Smooth muscle cell (in vitro differentiated cells): ENCODE measurements around the gene SLC2A10. TPM values are rescaled to one million over a fixed set of nuclear protein-coding genes. Genes with fewer than 3 reads are reported as not detected.

ENCODE experiments used
- DNase-seq: peaks from one replicate; lab custom pipeline; 2025; ENCODE audit not compliant: unreplicated experiment; lab: John Stamatoyannopoulos, UW
- H2AFZ ChIP-seq: fragments of 200-600 bp; sonication (generic); 2 replicates; pipeline ENCODE4 v1.6.0; 2016; ENCODE audit warnings: antibody characterized with exemption, low read depth, mild to moderate bottlenecking
- H3F3A ChIP-seq: fragments of 200-600 bp; sonication (generic); 2 replicates; pipeline ENCODE4 v1.6.0; 2017; ENCODE audit warnings: antibody characterized with exemption, low read depth
- H3K27ac ChIP-seq: fragments of 200-600 bp; sonication (generic); 2 replicates; pipeline ENCODE4 v1.5.1; 2016; ENCODE audit warnings: low read depth, mild to moderate bottlenecking
- H3K27me3 ChIP-seq: fragments of 200-600 bp; sonication (generic); 2 replicates; pipeline ENCODE4 v1.6.1; 2016; ENCODE audit warnings: low read depth, mild to moderate bottlenecking
- H3K36me3 ChIP-seq: fragments of 200-600 bp; sonication (generic); 2 replicates; pipeline ENCODE4 v1.5.1; 2016; ENCODE audit warnings: low read depth
- H3K4me1 ChIP-seq: fragments of 200-600 bp; sonication (generic); 2 replicates; pipeline ENCODE4 v1.5.1; 2016; ENCODE audit warnings: low read depth
- H3K4me2 ChIP-seq: fragments of 200-600 bp; sonication (generic); 2 replicates; pipeline ENCODE4 v1.6.0; 2016; ENCODE audit warnings: mild to moderate bottlenecking
- H3K4me3 ChIP-seq: fragments of 200-600 bp; sonication (generic); 2 replicates; pipeline ENCODE4 v1.5.1; 2016; ENCODE audit warnings: mild to moderate bottlenecking
- H3K79me2 ChIP-seq: fragments of 200-600 bp; sonication (generic); 2 replicates; pipeline ENCODE4 v1.6.0; 2016; ENCODE audit warnings: low read depth, mild to moderate bottlenecking
- H3K9ac ChIP-seq: fragments of 200-600 bp; sonication (generic); 2 replicates; pipeline ENCODE4 v1.6.0; 2016; ENCODE audit warnings: low read depth
- H3K9me3 ChIP-seq: fragments of 200-600 bp; sonication (generic); replicated peaks from 2 replicates; pipeline ENCODE4 v1.5.1; 2016; ENCODE audit warnings: low read depth
- H4K20me1 ChIP-seq: fragments of 200-600 bp; sonication (generic); 2 replicates; pipeline ENCODE4 v1.6.0; 2016; ENCODE audit warnings: low read depth
- WGBS: methylation state at CpG from one replicate; pipeline ENCODE4 v1.1.7; 2016; ENCODE audit warnings: low lambda C conversion rate; 5-methylcytosine and 5-hydroxymethylcytosine counted together
- polyA plus RNA-seq: library from polyadenylated mRNA; unstranded; fragments of >200 nt; fragmentation: Nextera tagmentation; extraction: Ambion mirVana; gene quantifications from 2 replicates; pipeline ENCODE4 v1.2.1, GENCODE V29; 2016
- total RNA-seq: library from RNA; depleted of rRNA; stranded (reverse); fragments of >200 nt; gene quantifications from 2 replicates; pipeline ENCODE4 v1.2.3, GENCODE V29; 2014
- TF ChIP-seq, protein P1 (sequence below): fragments of 200-600 bp; sonication (generic); IDR thresholded peaks from 2 replicates; pipeline ENCODE4 v1.5.1; 2017; ENCODE audit warnings: borderline replicate concordance, mild to moderate bottlenecking, antibody characterized with exemption; ENCODE audit not compliant: insufficient read depth, poor library complexity, severe bottlenecking

Gene SLC2A10
- total and polyA plus RNA-seq, 2 experiments from 2014 or later = 40.5 to 43.7 TPM

DNA sequence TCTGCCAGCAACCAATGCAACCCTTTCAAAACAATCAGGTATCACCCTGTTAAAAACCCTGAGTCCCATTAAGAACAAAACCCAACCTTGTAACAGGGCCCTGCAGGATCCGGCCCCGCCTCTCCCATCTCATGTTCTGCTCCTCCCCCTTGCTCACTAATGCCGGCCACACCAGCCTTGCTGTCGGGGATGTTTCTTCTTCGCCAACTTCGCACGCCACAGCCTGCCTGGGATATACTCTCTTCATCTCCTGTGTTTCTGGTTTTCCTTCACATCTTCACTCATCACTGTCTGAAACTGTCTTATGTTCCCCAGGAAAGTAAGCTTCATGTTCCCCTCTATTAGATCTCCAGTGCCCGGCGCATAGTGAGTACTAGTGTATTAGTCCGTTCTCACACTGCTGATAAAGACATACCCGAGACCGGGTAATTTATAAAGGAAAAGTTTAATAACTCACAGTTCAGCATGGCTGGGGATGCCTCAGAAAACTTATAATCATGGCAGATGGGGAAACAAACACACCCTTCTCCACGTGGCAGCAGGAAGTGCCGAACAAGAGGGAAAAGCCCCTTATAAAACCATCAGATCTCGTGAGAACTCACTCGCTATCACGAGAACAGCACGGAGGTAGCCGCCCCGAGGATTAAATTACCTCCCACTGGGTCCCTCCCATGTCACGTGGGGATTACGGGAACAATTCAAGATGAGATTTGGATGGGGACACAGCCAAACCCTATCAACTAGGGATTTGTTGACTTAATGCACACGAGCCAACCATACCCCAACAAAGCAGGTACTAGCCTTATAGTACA is 25.3 kb upstream of the SLC2A10 start:
- no peaks in the 10 kb centered on the region for H3K36me3 ChIP-seq

DNA sequence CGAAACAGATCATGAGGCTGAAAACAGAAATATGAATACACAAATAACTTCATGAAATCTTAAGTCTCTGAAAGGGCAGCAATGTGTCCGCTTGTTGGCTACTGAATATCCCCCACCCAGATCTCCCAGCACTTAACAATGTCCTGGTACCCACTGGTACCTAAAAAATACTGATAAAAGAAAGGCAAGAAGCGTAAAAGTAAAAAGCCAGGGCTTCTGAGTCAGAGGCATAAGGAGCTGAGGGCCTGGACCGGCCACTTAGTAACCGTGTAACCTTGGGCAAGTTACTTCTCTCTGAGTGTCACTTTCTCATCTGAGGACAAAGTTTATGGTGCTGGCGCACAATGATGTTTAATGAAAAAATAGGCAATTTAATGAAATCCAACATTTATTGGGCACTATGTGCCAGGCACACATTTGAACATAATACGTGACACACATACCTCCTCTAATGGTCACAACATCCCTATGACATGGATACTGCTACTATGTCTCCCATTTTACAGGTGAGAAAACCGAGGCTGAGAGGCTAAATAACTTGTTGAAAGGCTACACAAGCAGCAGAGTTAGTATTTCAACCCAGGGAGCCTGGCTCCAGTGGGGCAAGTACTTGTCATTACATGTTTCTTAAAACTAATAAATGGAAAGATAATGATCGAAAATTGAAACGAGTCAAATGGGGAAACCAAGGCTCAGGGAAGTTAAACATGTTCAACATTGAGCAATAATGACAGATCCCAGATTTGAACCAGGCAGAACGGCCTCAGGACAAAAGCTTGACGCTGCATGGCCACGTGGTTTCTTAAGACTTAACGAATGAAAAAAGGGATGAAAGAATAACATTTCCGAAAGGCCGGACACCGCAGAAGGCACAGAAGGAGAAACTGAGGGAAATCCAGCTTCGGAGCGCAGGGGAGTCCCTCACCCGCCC is 21.0 kb upstream of the SLC2A10 start:
- Histone ChIP-seq H3K27ac (peak overlapping the region; percentile 94), H3K27me3 (no peaks in the 10 kb centered on the region), H3K9me3 (no peaks in the 10 kb centered on the region), H2AFZ (peak overlapping the region; percentile 54), H3F3A (peaks cover 20% of the 10 kb centered on the region), H3K79me2 (peaks cover 45% of the 10 kb centered on the region), H3K4me2 (peak overlapping the region; percentile 93), H3K4me3 (peak overlapping the region; percentile 76), H3K4me1 (peaks cover 23% of the 10 kb centered on the region), H3K36me3 (no peaks in the 10 kb centered on the region), H4K20me1 (peaks cover 17% of the 10 kb centered on the region), H3K9ac (peak overlapping the region; percentile 95)
- DNase-seq = no peak
- 14% methylated on average over 20 of the region's 20 CpGs for WGBS
- TF ChIP-seq, protein P1, sequence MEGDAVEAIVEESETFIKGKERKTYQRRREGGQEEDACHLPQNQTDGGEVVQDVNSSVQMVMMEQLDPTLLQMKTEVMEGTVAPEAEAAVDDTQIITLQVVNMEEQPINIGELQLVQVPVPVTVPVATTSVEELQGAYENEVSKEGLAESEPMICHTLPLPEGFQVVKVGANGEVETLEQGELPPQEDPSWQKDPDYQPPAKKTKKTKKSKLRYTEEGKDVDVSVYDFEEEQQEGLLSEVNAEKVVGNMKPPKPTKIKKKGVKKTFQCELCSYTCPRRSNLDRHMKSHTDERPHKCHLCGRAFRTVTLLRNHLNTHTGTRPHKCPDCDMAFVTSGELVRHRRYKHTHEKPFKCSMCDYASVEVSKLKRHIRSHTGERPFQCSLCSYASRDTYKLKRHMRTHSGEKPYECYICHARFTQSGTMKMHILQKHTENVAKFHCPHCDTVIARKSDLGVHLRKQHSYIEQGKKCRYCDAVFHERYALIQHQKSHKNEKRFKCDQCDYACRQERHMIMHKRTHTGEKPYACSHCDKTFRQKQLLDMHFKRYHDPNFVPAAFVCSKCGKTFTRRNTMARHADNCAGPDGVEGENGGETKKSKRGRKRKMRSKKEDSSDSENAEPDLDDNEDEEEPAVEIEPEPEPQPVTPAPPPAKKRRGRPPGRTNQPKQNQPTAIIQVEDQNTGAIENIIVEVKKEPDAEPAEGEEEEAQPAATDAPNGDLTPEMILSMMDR = no peak

More for the DNA sequence above, 25.3 kb upstream of the SLC2A10 start:
- Histone ChIP-seq H3K9me3 (no peaks in the 10 kb centered on the region), H3K4me1 (peaks cover 36% of the 10 kb centered on the region), H3K4me3 (peak overlapping the region; percentile 53), H3K27me3 (no peaks in the 10 kb centered on the region), H4K20me1 (peaks cover 41% of the 10 kb centered on the region), H3F3A (peaks cover 20% of the 10 kb centered on the region), H3K79me2 (peaks cover 65% of the 10 kb centered on the region), H3K27ac (peak overlapping the region; percentile 93), H2AFZ (peak overlapping the region; percentile 25), H3K4me2 (peak overlapping the region; percentile 83), H3K9ac (peak overlapping the region; percentile 80)
- DNase-seq = no peak
- WGBS = 11% methylated on average over 23 of the region's 23 CpGs
- TF ChIP-seq, protein P1 = no peak

DNA sequence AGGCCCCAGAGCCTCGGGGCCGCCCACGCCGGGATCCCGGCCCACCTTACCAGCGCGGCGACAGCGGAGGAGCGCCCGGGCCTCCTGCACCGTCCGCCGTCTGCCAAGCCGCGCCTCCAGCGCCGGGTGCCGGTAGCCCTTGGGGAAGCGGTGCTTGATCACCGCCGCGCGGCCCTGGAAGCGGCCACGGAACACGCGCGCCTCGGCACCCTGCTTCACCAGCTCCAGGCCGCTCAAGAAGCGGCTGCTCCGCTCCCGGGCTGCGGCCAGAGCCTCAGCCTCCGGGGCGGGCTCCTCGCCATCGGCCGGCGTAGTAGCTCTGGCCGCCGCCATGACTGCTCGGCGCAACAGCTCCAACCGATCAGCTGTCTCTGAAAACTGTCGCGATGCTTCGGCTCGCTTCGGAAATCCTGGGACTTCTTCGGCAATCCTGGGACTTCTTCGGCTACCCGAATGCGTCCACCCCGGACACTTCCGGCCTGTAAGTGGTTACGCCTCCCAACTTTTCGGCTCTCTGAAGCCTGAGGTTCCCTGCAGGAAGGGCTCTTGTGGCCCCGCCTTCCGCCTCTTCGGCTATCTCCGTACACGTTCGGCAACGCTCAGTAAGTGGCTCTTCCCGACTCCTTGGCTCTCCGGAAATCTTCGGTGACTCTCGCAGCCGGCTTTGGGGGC is 20.2 kb upstream of the SLC2A10 start, which contains the start of gene TP53RK:
Gene TP53RK (minus strand): TSS at position 363 of the 672 bp plus-strand sequence. CDS start 30 bp downstream, at position 333.
- H3K9ac ChIP-seq = peak within 1 kb of the TSS; percentile 95
- H3F3A ChIP-seq = peaks cover 16% of the 10 kb centered on the region
- no peaks in the 10 kb centered on the region for H3K9me3 ChIP-seq
- H2AFZ ChIP-seq = peak within 1 kb of the TSS; percentile 54
- WGBS = under 1% methylated on average over 54 of the region's 71 CpGs
- peaks cover 42% of the 10 kb centered on the region for H3K79me2 ChIP-seq
- peaks cover 19% of the 10 kb centered on the region for H3K4me1 ChIP-seq
- no peaks in the 10 kb centered on the region for H3K36me3 ChIP-seq
- peak within 1 kb of the TSS; percentile 93 for H3K4me2 ChIP-seq
- H3K27me3 ChIP-seq = no peaks in the 10 kb centered on the region
- peak; percentile 79 for DNase-seq
- H3K4me3 ChIP-seq = peak within 1 kb of the TSS; percentile 76
- H4K20me1 ChIP-seq = peaks cover 17% of the 10 kb centered on the region
- TF ChIP-seq, protein P1 = no peak
- H3K27ac ChIP-seq = peak within 1 kb of the TSS; percentile 94
